Osteoblast (primary cell): ENCODE measurements around the gene ADAMTSL1. TPM values are rescaled to one million over a fixed set of nuclear protein-coding genes. Genes with fewer than 3 reads are reported as not detected.
A peak's percentile ranks its signal among the peaks of the same experiment; 100 is the strongest.

Experiments
- DNase-seq: peaks from one replicate; pipeline ENCODE4 v3.0.0; 2011; ENCODE audit warnings: low spot score, mixed read lengths; ENCODE audit not compliant: insufficient read length; ENCODE audit errors: missing footprints
- H2AFZ ChIP-seq: 2 replicates; pipeline ENCODE4 v1.6.0; 2011; ENCODE audit warnings: mild to moderate bottlenecking, low read length
- H3K27ac ChIP-seq: 2 replicates; pipeline ENCODE4 v1.5.1; 2011; ENCODE audit warnings: mild to moderate bottlenecking, low read depth, low read length, moderate library complexity
- H3K27me3 ChIP-seq: 2 replicates; pipeline ENCODE4 v1.6.0; 2012; ENCODE audit warnings: mild to moderate bottlenecking, control low read depth, inconsistent platforms, low read length, moderate library complexity; ENCODE audit not compliant: insufficient read depth
- H3K36me3 ChIP-seq: 2 replicates; pipeline ENCODE4 v1.5.1; 2011; ENCODE audit warnings: mild to moderate bottlenecking, low read length, control low read depth, moderate library complexity; ENCODE audit not compliant: insufficient read depth
- H3K4me1 ChIP-seq: 2 replicates; pipeline ENCODE4 v1.5.1; 2011; ENCODE audit warnings: mild to moderate bottlenecking, low read length, control low read depth, moderate library complexity; ENCODE audit not compliant: insufficient read depth
- H3K4me2 ChIP-seq: 2 replicates; pipeline ENCODE4 v1.6.0; 2011; ENCODE audit warnings: mild to moderate bottlenecking, low read length; ENCODE audit not compliant: insufficient read depth
- H3K4me3 ChIP-seq: fragments of 200-600 bp; sonication (generic); 3 replicates; pipeline ENCODE4 v1.5.1; 2012; ENCODE audit warnings: mild to moderate bottlenecking, low read length, inconsistent platforms; ENCODE audit not compliant: insufficient read depth
- H3K79me2 ChIP-seq: 2 replicates; pipeline ENCODE4 v1.6.0; 2012; ENCODE audit warnings: mild to moderate bottlenecking, low read length, control low read depth, inconsistent platforms; ENCODE audit not compliant: insufficient read depth
- H3K9me3 ChIP-seq: 2 replicates; pipeline ENCODE4 v1.5.1; 2011; ENCODE audit warnings: low read depth, low read length, control low read depth
- H4K20me1 ChIP-seq: 2 replicates; pipeline ENCODE4 v1.6.0; 2012; ENCODE audit warnings: mild to moderate bottlenecking, low read length, control low read depth; ENCODE audit not compliant: insufficient read depth
- CTCF ChIP-seq: IDR thresholded peaks from 2 replicates; pipeline ENCODE4 v1.5.1; 2011; ENCODE audit warnings: mild to moderate bottlenecking, low read depth, low read length, moderate library complexity; ENCODE audit errors: extremely low read depth
- total RNA-seq: library from RNA; depleted of rRNA; stranded (reverse); fragments of >200 nt; gene quantifications from 2 replicates; pipeline ENCODE4 v1.2.3, GENCODE V29; 2012

The ADAMTSL1 gene
- total RNA-seq, 1 donor = 54.3 TPM

GRCh38 chr9:18747595-18747994 is 273.6 kb downstream of the ADAMTSL1 start:
- Histone ChIP-seq H3K4me3 (no peak overlapping the region), H3K79me2 (no peaks in the 10 kb centered on the region), H3K9me3 (no peaks in the 10 kb centered on the region), H4K20me1 (no peaks in the 10 kb centered on the region), H3K4me1 (no peaks in the 10 kb centered on the region), H3K4me2 (no peak overlapping the region), H3K36me3 (peaks cover 60% of the 10 kb centered on the region), H2AFZ (no peak overlapping the region), H3K27me3 (no peaks in the 10 kb centered on the region), H3K27ac (peak overlapping the region; percentile 29)
- no peak for TF ChIP-seq CTCF
- DNase-seq = no peak

DNA sequence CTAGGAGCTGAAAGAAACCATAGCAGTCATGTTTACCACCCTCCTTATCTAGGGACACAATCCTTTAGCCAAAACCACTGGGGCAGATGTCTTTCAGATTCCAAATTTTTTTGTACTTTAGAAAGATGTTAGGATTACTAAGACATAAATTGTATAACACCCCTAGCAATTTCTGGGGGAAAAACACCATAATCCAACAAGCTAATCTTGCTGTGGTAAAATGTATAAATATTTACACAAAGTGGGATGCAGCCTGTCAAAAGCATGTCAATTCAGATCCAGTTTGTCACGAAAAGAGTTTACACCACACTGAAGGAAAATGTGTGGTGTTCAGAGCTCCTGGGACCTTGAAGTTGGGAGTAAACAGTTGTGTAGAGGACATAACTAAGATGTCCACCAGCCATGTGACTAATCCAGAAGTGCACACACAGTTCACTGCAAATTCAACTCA is 274.3 kb downstream of the ADAMTSL1 start:
- Histone ChIP-seq H2AFZ (no peak overlapping the region), H3K4me2 (no peak overlapping the region), H3K4me3 (no peak overlapping the region), H3K4me1 (no peaks in the 10 kb centered on the region), H3K27me3 (no peaks in the 10 kb centered on the region), H3K27ac (peak overlapping the region; percentile 29), H3K9me3 (no peaks in the 10 kb centered on the region), H4K20me1 (no peaks in the 10 kb centered on the region), H3K79me2 (no peaks in the 10 kb centered on the region), H3K36me3 (peaks cover 67% of the 10 kb centered on the region)
- TF ChIP-seq CTCF = no peak
- DNase-seq = no peak

GRCh38 chr9:18749711-18750110 is 275.8 kb downstream of the ADAMTSL1 start:
- DNase-seq = no peak
- Histone ChIP-seq H3K36me3 (peaks cover 78% of the 10 kb centered on the region), H3K79me2 (no peaks in the 10 kb centered on the region), H3K27ac (no peak overlapping the region), H2AFZ (no peak overlapping the region), H4K20me1 (no peaks in the 10 kb centered on the region), H3K4me1 (no peaks in the 10 kb centered on the region), H3K27me3 (no peaks in the 10 kb centered on the region), H3K4me3 (no peak overlapping the region), H3K9me3 (no peaks in the 10 kb centered on the region), H3K4me2 (no peak overlapping the region)
- TF ChIP-seq CTCF = no peak

DNA sequence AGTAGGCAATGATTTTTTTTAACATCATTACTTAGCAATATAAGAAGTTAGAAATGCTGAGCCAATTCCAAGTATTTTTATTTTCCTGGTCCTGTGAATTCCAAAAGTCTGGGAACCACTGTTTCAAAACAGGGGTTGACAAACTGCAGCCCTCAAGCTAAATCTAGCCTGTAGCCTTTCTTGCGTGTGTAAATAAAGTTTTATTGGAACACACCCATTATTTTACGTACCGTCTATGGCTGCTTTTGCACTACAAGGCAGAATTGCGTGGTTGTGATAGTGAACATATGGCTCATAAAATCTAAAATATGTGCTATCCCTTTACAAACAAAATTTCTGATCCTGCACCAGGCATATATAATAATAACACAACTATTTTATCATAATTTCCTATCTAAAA is 280.0 kb downstream of the ADAMTSL1 start:
- Histone ChIP-seq H3K4me2 (no peak overlapping the region), H3K79me2 (peaks cover 2% of the 10 kb centered on the region), H3K9me3 (no peaks in the 10 kb centered on the region), H4K20me1 (no peaks in the 10 kb centered on the region), H3K36me3 (peaks cover 81% of the 10 kb centered on the region), H3K27me3 (no peaks in the 10 kb centered on the region), H3K27ac (no peak overlapping the region), H3K4me3 (no peak overlapping the region), H3K4me1 (no peaks in the 10 kb centered on the region), H2AFZ (no peak overlapping the region)
- TF ChIP-seq CTCF = no peak
- no peak for DNase-seq
